Common myeloid progenitor, CD34-positive (primary cell): ENCODE data around the gene FUT6.

ENCODE experiments used
- CTCF ChIA-PET: fragments of 350-600 bp; sonication (Branson Sonifier 250); formaldehyde crosslinking; loops from one replicate; lab custom pipeline; 2021; ENCODE audit warnings: antibody characterized with exemption; lab: Charles Lee
- POLR2A ChIA-PET: fragments of 350-600 bp; sonication (Branson Sonifier 250); formaldehyde crosslinking; loops from one replicate; lab custom pipeline; 2021; ENCODE audit warnings: antibody characterized with exemption; lab: Charles Lee
- DNase-seq, 3 donors: peaks; one replicate each; pipeline versions ENCODE4 v3.0.0 to v3.0.0-alpha.2; 2013
- H3K27ac ChIP-seq, 2 experiments: 1 replicate in 1 of 2; 2 replicates in 1 of 2; pipeline ENCODE4 v1.7.0; 2013; ENCODE audit warnings: inconsistent platforms in 2 of 2, low read length in 2 of 2, mild to moderate bottlenecking in 2 of 2, low read depth in 1 of 2, moderate library complexity in 1 of 2; ENCODE audit not compliant: severe bottlenecking in 2 of 2, insufficient read depth in 1 of 2, poor library complexity in 1 of 2
- H3K27me3 ChIP-seq, 5 experiments: replicated peaks in 2 of 5; 1 replicate in 3 of 5; 2 replicates in 2 of 5; pipeline versions ENCODE4 v1.6.1 to v1.7.0; 2013; ENCODE audit warnings: low read length in 4 of 5, mild to moderate bottlenecking in 2 of 5, moderate library complexity in 2 of 5, inconsistent platforms in 1 of 5; ENCODE audit not compliant: insufficient read depth in 5 of 5, control insufficient read depth in 4 of 5
- H3K36me3 ChIP-seq, 4 experiments: 1 replicate in 2 of 4; 2 replicates in 2 of 4; pipeline versions ENCODE4 v1.6.1 to v1.7.0; 2013; ENCODE audit warnings: low read length in 3 of 4, control low read depth in 1 of 4, mild to moderate bottlenecking in 1 of 4; ENCODE audit not compliant: control insufficient read depth in 4 of 4, insufficient read depth in 4 of 4
- H3K4me1 ChIP-seq, 4 experiments: 1 replicate in 3 of 4; 2 replicates in 1 of 4; pipeline versions ENCODE4 v1.6.1 to v1.7.1; 2013; ENCODE audit warnings: low read length in 3 of 4, mild to moderate bottlenecking in 3 of 4, control low read depth in 1 of 4, inconsistent platforms in 1 of 4, moderate library complexity in 1 of 4; ENCODE audit not compliant: control insufficient read depth in 4 of 4, insufficient read depth in 4 of 4; ENCODE audit errors: control extremely low read depth in 1 of 4
- H3K4me3 ChIP-seq, 7 experiments: 1 replicate in 4 of 7; 2 replicates in 3 of 7; pipeline versions ENCODE4 v1.5.1 to v1.7.0; 2013; ENCODE audit warnings: mild to moderate bottlenecking in 7 of 7, low read length in 6 of 7, moderate library complexity in 6 of 7, inconsistent platforms in 2 of 7, low read depth in 2 of 7, control low read depth in 1 of 7; ENCODE audit not compliant: insufficient read depth in 4 of 7, control insufficient read depth in 1 of 7; ENCODE audit errors: extremely low read depth in 1 of 7
- H3K9me3 ChIP-seq, 5 experiments: 1 replicate in 4 of 5; 2 replicates in 1 of 5; pipeline versions ENCODE4 v1.6.1 to v1.7.1; 2013; ENCODE audit warnings: low read length in 4 of 5, mild to moderate bottlenecking in 2 of 5, inconsistent platforms in 1 of 5, low read depth in 1 of 5, moderate library complexity in 1 of 5; ENCODE audit not compliant: control insufficient read depth in 4 of 5, insufficient read depth in 2 of 5; ENCODE audit errors: control extremely low read depth in 1 of 5
- WGBS: methylation state at CpG from one replicate; pipeline ENCODE4 v1.1.5; 2013; ENCODE audit not compliant: insufficient coverage; 5-methylcytosine and 5-hydroxymethylcytosine counted together

FUT6 gene

DNA sequence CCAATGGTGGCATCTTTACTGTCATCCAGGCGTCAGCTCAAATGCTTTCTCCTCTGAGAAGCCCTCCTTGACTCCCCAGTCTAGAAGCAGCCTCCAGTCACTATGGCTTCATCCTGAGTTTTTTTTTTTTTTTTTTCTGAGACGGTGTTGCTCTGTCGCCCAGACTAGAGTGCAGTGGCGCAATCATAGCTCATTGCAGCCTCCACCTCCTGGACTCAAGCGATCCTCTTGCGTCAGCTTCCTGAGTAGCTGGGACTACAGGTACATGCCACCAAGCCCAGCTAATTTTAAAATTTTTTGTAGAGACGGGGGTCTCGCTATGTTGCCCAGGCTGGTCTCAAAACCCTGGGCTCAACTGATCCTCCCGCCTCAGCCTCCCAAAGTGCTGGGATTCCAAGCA is 30.4 kb downstream of the FUT6 start:
- peaks cover 0 to 14% (median 9%) of the 10 kb centered on the region in 4 experiments for H3K4me1 ChIP-seq
- POLR2A ChIA-PET = no interaction called here
- 87% methylated on average over 9 of the region's 9 CpGs for WGBS
- peaks cover 0 to 21% (median 10%) of the 10 kb centered on the region in 5 experiments for H3K27me3 ChIP-seq
- no peaks in the 10 kb centered on the region for H3K36me3 ChIP-seq
- DNase-seq = no peak
- CTCF ChIA-PET = interaction anchor here (0.9 to 1.6 kb wide), 2 partner anchors 14 to 84 kb away, joined by 3 to 4 read pairs; no protein-coding TSS in a partner anchor
- no peak overlapping the region for H3K27ac ChIP-seq
- no peak overlapping the region for H3K4me3 ChIP-seq
- H3K9me3 ChIP-seq = no peaks in the 10 kb centered on the region

DNA sequence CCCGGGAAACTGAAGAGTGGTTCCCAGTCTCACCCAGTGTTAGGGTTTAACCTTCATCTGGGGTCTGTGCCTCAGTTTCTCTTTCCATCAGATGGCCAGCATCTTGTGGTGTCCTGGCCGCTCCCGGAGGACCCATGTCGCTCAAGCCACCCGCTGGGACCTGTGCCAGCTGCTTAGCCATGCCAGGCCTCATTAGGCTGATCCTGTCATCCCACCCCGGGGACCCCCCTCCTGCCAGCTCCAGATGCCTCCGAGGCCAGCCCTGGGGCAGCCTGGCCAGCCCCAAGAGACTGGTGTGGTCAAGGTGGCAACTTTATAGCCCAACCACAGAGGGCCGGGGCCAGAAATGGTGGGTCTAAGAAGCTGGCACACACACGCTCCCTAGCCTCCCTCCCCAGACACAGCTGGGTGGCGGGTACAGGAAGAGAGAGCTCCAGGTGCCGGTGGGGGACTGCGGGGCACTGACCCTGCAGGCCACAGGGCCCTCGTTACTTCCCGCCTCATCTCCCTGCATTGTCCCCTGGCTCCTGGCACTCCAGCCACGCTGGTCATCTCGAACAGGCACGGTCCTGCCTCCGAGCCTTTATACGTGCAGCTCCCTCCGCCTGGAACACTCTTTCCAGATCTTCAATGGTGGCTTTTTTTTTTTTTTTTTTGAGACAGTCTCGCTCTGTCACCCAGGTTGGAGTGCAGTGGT is 31.2 kb downstream of the FUT6 start:
- no peak overlapping the region for H3K4me3 ChIP-seq
- no peaks in the 10 kb centered on the region for H3K36me3 ChIP-seq
- ChIA-PET POLR2A (no interaction called here), CTCF (interaction anchor here (1.0 to 1.4 kb wide), 4 partner anchors 11 to 215 kb away, joined by 3 to 5 read pairs (median 4); no protein-coding TSS in a partner anchor)
- peaks cover 0 to 21% (median 10%) of the 10 kb centered on the region in 5 experiments for H3K27me3 ChIP-seq
- H3K9me3 ChIP-seq = no peaks in the 10 kb centered on the region
- WGBS = 83% methylated on average over 10 of the region's 21 CpGs
- H3K27ac ChIP-seq = no peak overlapping the region
- peaks cover 0 to 20% (median 14%) of the 10 kb centered on the region in 4 experiments for H3K4me1 ChIP-seq
- no peak for DNase-seq

GRCh38 chr19:5806905-5807304 is 32.6 kb downstream of the FUT6 start:
- peaks cover 0 to 28% (median 19%) of the 10 kb centered on the region in 4 experiments for H3K4me1 ChIP-seq
- no peak overlapping the region for H3K4me3 ChIP-seq
- no peak for DNase-seq
- 97% methylated on average over 5 of the region's 5 CpGs for WGBS
- H3K9me3 ChIP-seq = no peaks in the 10 kb centered on the region
- H3K36me3 ChIP-seq = no peaks in the 10 kb centered on the region
- POLR2A ChIA-PET = no interaction called here
- no peak overlapping the region for H3K27ac ChIP-seq
- CTCF ChIA-PET = interaction anchor here (0.7 to 1.7 kb wide), 9 partner anchors 15 to 228 kb away, joined by 3 to 10 read pairs (median 3); partner anchors contain the start of gene NDUFA11
- peaks cover 0 to 21% (median 10%) of the 10 kb centered on the region in 5 experiments for H3K27me3 ChIP-seq

DNA sequence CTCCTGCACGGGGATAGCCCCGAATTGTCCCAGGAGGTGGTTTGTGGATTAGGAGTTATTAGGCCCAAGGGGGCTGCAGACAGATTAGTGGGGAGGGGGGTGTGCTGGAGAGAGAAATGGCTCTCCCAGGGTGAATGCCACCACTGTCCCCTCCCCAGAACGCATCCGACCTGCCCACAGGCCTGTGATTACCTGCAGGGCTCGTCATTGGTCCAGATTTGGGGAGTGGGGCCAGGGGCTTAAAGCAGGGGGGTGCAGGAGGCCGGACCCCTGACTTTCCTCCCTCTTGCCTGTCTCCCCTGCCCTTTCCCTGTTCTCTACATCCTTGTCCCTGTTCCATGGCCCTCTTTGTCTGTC is 33.4 kb downstream of the FUT6 start:
- no peak for DNase-seq
- Histone ChIP-seq H3K9me3 (no peaks in the 10 kb centered on the region), H3K4me3 (no peak overlapping the region), H3K27me3 (peaks cover 0 to 21% (median 10%) of the 10 kb centered on the region in 5 experiments), H3K27ac (no peak overlapping the region), H3K36me3 (no peaks in the 10 kb centered on the region), H3K4me1 (peaks cover 0 to 35% (median 21%) of the 10 kb centered on the region in 4 experiments)
- POLR2A ChIA-PET = no interaction called here
- 34% methylated on average over 4 of the region's 6 CpGs for WGBS
- CTCF ChIA-PET = interaction anchor here (1.1 to 1.7 kb wide), 7 partner anchors 15 to 97 kb away, joined by 3 to 10 read pairs (median 4); partner anchors contain the start of gene NDUFA11

DNA sequence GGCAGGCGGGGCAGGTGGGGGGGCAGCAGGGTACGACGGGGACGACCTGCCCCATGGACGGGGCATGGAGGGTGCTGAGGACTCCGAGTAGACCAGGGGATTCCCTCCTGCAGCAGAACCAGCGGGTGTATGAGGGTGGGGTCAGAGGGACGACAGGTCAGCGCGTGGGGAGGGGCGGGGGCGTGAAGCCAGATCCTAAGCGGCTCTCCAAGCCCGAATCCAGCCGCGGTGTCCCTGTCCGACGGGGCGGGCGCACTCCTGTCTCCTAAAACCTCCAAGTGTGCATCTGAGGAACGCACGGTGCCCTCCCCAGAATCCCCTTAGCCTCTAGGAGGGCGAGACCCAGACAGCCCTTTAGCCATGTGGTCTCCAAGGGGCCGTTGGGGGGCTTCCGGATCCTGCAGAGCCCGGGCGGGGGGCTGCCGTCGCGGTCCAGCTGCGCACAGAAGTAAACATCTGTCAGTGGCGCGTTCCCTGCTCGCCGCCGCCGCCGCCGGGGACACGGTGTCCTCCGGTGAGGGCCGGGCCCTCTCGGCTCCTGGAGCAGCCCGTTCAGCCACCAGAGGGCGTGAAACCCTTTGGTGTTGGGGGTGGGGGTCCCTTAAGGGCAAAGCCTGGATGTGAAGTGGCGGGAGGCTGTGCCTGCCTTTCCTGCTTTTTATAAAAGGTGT is 33.9 kb downstream of the FUT6 start:
- 5% methylated on average over 23 of the region's 46 CpGs for WGBS
- H3K36me3 ChIP-seq = no peaks in the 10 kb centered on the region
- H3K9me3 ChIP-seq = no peaks in the 10 kb centered on the region
- DNase-seq = peak; percentile 66 to 80 (median 80)
- peaks cover 0 to 21% (median 10%) of the 10 kb centered on the region in 5 experiments for H3K27me3 ChIP-seq
- ChIA-PET CTCF (interaction anchor here (1.7 kb wide), 1 partner anchor 86 kb away, joined by 10 read pairs; no protein-coding TSS in a partner anchor), POLR2A (no interaction called here)
- H3K4me3 ChIP-seq = peak overlapping the region in 2 of 7 experiments; percentile 50 to 54
- H3K27ac ChIP-seq = no peak overlapping the region
- peaks cover 0 to 40% (median 21%) of the 10 kb centered on the region in 4 experiments for H3K4me1 ChIP-seq

DNA sequence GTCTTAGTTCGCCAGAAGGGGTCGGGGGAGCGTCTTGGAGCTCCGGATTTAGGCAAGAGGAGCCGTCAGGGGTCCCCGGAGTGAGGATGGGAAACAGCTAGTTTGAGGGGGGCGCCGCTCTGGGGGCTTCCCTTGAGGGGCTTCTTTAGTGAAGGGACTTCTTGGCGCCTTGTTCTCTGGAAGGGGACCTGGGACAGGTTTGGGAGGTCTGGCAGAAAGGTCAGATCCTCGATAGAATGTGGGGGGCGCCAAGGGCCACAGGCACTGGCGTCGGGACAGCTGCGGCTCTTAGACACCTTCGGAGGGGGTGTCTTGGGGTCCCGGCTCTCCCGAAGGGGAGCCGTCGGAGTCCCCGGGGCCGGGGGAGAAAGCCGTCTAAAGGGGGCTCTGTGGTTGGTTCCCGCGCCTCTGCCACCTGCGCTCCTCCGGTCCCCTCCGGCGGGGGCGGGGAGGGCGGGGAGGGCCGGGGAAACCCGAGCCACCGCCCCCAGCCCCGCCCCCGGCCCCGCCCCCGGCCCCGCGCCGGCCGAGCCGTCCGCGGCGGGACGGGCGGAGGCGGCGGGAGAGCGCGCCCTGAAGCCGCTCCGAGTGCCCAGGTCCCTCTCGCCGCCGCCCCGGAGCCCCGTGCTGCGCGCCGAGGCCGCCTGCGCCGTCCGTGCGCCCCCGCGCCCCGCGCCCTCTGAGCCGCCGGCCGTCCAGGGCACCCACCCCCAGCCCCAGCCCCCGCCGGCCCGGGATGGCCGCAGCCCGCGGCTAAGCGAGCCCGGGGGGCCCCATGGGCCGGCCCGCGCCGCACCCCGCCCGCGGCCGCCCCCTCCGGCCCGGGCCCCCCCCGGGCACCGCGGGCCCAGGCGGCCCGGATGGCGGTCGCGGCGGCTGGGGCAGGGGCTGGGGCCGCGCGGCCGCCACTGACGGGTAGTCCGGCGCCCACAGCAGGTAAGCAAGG is 34.7 kb downstream of the FUT6 start, which contains the start of gene NRTN:
NRTN (plus strand) TSS at position 552 of the 946 bp plus-strand sequence. CDS start 19,099 bp downstream, outside the sequence.
- CTCF ChIA-PET = interaction anchor here (0.8 to 3.4 kb wide), 33 partner anchors 11 to 243 kb away, joined by 3 to 35 read pairs (median 5); partner anchors contain the start of genes DUS3L, FUT5, FUT6 and NDUFA11

More for the DNA sequence above, 34.7 kb downstream of the FUT6 start, which contains the start of gene NRTN:
- Histone ChIP-seq H3K4me3 (peak within 1 kb of the TSS in 4 of 7 experiments; percentile 31 to 69 (median 56)), H3K36me3 (no peaks in the 10 kb centered on the region), H3K27ac (no peak within 1 kb of the TSS), H3K27me3 (peaks cover 0 to 21% (median 10%) of the 10 kb centered on the region in 5 experiments), H3K4me1 (peaks cover 0 to 48% (median 24%) of the 10 kb centered on the region in 4 experiments), H3K9me3 (no peaks in the 10 kb centered on the region)
- POLR2A ChIA-PET = interaction anchor here (1.1 to 1.6 kb wide), 3 partner anchors 24 to 99 kb away, joined by 3 to 13 read pairs (median 3); partner anchors contain the start of gene NDUFA11
- peak in 2 of 3 donors; percentile 34 to 40 for DNase-seq
- WGBS = 2% methylated on average over 50 of the region's 107 CpGs
